HepG2 (cell line): ENCODE data around the gene DBN1. TPM values are rescaled to one million over a fixed set of nuclear protein-coding genes. Genes with fewer than 3 reads are reported as not detected.

Source experiments
- GATAD2A ChIP-seq: IDR thresholded peaks from 2 replicates; pipeline ENCODE4 v1.6.1; 2016
- HDAC6 ChIP-seq: fragments of 200-600 bp; sonication (generic); IDR thresholded peaks from 2 replicates; pipeline ENCODE4 v1.7.0; 2017; ENCODE audit warnings: mild to moderate bottlenecking, antibody characterized with exemption, low read length, low read depth
- NFYC ChIP-seq: IDR thresholded peaks from 2 replicates; pipeline ENCODE4 v1.6.1; 2016; ENCODE audit warnings: missing genetic modification reagents, missing compliant biosample characterization
- NR2F2 ChIP-seq: IDR thresholded peaks from 2 replicates; pipeline ENCODE4 v1.6.1; 2012; ENCODE audit warnings: low read depth, inconsistent platforms, borderline replicate concordance
- PHF5A ChIP-seq: IDR thresholded peaks from one replicate; pipeline ENCODE4 v1.6.1; 2018; ENCODE audit warnings: low read depth, missing genetic modification reagents; ENCODE audit not compliant: unreplicated experiment
- SIX4 ChIP-seq: sonication (generic); formaldehyde crosslinking; IDR thresholded peaks from 2 replicates; pipeline ENCODE4 v1.4.0; 2020; ENCODE audit warnings: missing genetic modification reagents
- SOX5 ChIP-seq: IDR thresholded peaks from 2 replicates; pipeline ENCODE4 v1.6.1; 2016; ENCODE audit warnings: borderline replicate concordance
- ZBTB8A ChIP-seq: sonication (generic); formaldehyde crosslinking; IDR thresholded peaks from 2 replicates; pipeline ENCODE4 v1.4.0; 2020; ENCODE audit warnings: mild to moderate bottlenecking, low read depth, missing genetic modification reagents, borderline replicate concordance
- ZNF382 ChIP-seq: sonication (generic); formaldehyde crosslinking; IDR thresholded peaks from 2 replicates; pipeline ENCODE4 v1.5.0; 2020; ENCODE audit warnings: missing genetic modification reagents, mild to moderate bottlenecking, borderline replicate concordance
- ZNF512 ChIP-seq: sonication (generic); formaldehyde crosslinking; IDR thresholded peaks from 2 replicates; pipeline ENCODE4 v1.4.0; 2020; ENCODE audit warnings: mild to moderate bottlenecking, missing genetic modification reagents
- ZNF589 ChIP-seq: sonication (generic); formaldehyde crosslinking; conservative IDR thresholded peaks from 2 replicates; pipeline ENCODE4 v1.8.0; 2022; ENCODE audit warnings: mild to moderate bottlenecking, moderate library complexity, missing genetic modification reagents
- polyA plus RNA-seq, 8 experiments: library from polyadenylated mRNA; depleted of rRNA in 3 of 8; stranded (reverse) in 7 of 8; unstranded in 1 of 8; fragments of >200 nt; fragmentation: Illumina TruSeq in 4 of 8; extraction: Trizol in 4 of 8; gene quantifications; 2 replicates each; pipeline versions ENCODE4 v1.2.1 to v1.2.3, GENCODE V29; 2011 to 2016; ENCODE audit warnings: low read depth in 4 of 8, missing spikeins in 1 of 8, mixed read lengths in 1 of 8; ENCODE audit not compliant: insufficient read depth in 1 of 8
- total RNA-seq, 5 experiments: library from RNA; depleted of rRNA; stranded (reverse); fragments of >200 nt; fragmentation: Illumina TruSeq; extraction: Trizol; gene quantifications; 2 replicates each; pipeline ENCODE4 v1.2.3, GENCODE V29; 2016; ENCODE audit warnings: low read depth in 1 of 5
- TF ChIP-seq, protein P1 (sequence below): sonication (generic); formaldehyde crosslinking; IDR thresholded peaks from 2 replicates; pipeline ENCODE4 v1.5.1; 2020; ENCODE audit warnings: mild to moderate bottlenecking, missing genetic modification reagents, moderate library complexity
- TF ChIP-seq, protein P2 (sequence below): IDR thresholded peaks from 2 replicates; pipeline ENCODE4 v1.6.1; 2012; ENCODE audit warnings: low read length, improper control_type of control experiment
- TF ChIP-seq, protein P3 (sequence below): sonication (generic); formaldehyde crosslinking; IDR thresholded peaks from 2 replicates; pipeline ENCODE4 v1.8.0; 2022; ENCODE audit warnings: mild to moderate bottlenecking, missing genetic modification reagents; ENCODE audit not compliant: insufficient replicate concordance
- TF ChIP-seq, protein P4 (sequence below): sonication (generic); formaldehyde crosslinking; IDR thresholded peaks from 2 replicates; pipeline ENCODE4 v1.9.0; 2022; ENCODE audit warnings: low read depth, missing genetic modification reagents
- TF ChIP-seq, protein P5 (sequence below): sonication (generic); formaldehyde crosslinking; IDR thresholded peaks from 2 replicates; pipeline ENCODE4 v1.4.0; 2020; ENCODE audit warnings: missing genetic modification reagents

Gene DBN1
- total and polyA plus RNA-seq, 2 of the 13 experiments (the other 11 are each of a cell fraction or from before 2014, with no cell fraction given) = 27.0 to 37.3 TPM

DNA sequence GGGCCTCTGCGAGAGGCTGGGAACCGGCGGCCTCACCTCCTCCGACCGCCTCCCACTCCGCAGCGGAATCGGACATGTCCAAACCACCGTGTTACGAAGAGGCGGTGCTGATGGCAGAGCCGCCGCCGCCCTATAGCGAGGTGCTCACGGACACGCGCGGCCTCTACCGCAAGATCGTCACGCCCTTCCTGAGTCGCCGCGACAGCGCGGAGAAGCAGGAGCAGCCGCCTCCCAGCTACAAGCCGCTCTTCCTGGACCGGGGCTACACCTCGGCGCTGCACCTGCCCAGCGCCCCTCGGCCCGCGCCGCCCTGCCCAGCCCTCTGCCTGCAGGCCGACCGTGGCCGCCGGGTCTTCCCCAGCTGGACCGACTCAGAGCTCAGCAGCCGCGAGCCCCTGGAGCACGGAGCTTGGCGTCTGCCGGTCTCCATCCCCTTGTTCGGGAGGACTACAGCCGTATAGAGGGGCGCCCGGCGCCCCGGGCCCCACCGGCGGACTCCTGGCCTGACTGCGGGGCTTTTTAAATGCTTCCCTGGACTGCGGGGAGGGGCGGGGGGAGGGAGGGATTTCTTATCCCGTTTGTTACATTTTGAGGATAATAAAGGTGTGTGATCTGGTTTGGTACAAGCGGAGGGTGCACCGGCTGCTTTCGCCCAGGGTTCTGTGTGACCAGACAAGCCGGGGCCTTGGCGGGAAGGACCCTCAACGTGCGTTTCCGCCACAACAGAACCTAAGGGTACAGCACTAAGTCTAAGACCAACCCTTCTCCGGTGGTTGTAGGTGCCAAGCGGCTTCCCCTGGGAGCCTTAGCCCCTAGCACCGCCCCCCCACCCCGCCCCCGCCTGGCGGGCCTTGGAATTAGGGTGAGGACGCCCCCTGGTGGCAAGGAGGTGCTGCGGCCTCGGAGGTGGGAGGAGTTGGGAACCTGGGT is 17.5 kb downstream of the DBN1 start (continued):
- no peak; the same call in 1 of the 2 replicates for TF ChIP-seq ZNF589 (CRISPR knock-in tag)
- TF ChIP-seq HDAC6 = no peak
- TF ChIP-seq, protein P1, sequence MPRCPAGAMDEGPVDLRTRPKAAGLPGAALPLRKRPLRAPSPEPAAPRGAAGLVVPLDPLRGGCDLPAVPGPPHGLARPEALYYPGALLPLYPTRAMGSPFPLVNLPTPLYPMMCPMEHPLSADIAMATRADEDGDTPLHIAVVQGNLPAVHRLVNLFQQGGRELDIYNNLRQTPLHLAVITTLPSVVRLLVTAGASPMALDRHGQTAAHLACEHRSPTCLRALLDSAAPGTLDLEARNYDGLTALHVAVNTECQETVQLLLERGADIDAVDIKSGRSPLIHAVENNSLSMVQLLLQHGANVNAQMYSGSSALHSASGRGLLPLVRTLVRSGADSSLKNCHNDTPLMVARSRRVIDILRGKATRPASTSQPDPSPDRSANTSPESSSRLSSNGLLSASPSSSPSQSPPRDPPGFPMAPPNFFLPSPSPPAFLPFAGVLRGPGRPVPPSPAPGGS (CRISPR knock-in tag) = no peak; the same call in 1 of the 2 replicates
- no peak for TF ChIP-seq SIX4 (CRISPR knock-in tag)
- no peak for TF ChIP-seq NR2F2
- peak; percentile 45; the same call in 1 of the 2 replicates for TF ChIP-seq GATAD2A
- TF ChIP-seq SOX5 (CRISPR knock-in tag) = no peak
- no peak for TF ChIP-seq ZBTB8A (CRISPR knock-in tag)
- TF ChIP-seq NFYC (CRISPR knock-in tag) = no peak
- TF ChIP-seq, protein P2, sequence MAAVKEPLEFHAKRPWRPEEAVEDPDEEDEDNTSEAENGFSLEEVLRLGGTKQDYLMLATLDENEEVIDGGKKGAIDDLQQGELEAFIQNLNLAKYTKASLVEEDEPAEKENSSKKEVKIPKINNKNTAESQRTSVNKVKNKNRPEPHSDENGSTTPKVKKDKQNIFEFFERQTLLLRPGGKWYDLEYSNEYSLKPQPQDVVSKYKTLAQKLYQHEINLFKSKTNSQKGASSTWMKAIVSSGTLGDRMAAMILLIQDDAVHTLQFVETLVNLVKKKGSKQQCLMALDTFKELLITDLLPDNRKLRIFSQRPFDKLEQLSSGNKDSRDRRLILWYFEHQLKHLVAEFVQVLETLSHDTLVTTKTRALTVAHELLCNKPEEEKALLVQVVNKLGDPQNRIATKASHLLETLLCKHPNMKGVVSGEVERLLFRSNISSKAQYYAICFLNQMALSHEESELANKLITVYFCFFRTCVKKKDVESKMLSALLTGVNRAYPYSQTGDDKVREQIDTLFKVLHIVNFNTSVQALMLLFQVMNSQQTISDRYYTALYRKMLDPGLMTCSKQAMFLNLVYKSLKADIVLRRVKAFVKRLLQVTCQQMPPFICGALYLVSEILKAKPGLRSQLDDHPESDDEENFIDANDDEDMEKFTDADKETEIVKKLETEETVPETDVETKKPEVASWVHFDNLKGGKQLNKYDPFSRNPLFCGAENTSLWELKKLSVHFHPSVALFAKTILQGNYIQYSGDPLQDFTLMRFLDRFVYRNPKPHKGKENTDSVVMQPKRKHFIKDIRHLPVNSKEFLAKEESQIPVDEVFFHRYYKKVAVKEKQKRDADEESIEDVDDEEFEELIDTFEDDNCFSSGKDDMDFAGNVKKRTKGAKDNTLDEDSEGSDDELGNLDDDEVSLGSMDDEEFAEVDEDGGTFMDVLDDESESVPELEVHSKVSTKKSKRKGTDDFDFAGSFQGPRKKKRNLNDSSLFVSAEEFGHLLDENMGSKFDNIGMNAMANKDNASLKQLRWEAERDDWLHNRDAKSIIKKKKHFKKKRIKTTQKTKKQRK = no peak
- TF ChIP-seq, protein P3, sequence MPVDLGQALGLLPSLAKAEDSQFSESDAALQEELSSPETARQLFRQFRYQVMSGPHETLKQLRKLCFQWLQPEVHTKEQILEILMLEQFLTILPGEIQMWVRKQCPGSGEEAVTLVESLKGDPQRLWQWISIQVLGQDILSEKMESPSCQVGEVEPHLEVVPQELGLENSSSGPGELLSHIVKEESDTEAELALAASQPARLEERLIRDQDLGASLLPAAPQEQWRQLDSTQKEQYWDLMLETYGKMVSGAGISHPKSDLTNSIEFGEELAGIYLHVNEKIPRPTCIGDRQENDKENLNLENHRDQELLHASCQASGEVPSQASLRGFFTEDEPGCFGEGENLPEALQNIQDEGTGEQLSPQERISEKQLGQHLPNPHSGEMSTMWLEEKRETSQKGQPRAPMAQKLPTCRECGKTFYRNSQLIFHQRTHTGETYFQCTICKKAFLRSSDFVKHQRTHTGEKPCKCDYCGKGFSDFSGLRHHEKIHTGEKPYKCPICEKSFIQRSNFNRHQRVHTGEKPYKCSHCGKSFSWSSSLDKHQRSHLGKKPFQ (CRISPR knock-in tag) = no peak
- TF ChIP-seq, protein P4, sequence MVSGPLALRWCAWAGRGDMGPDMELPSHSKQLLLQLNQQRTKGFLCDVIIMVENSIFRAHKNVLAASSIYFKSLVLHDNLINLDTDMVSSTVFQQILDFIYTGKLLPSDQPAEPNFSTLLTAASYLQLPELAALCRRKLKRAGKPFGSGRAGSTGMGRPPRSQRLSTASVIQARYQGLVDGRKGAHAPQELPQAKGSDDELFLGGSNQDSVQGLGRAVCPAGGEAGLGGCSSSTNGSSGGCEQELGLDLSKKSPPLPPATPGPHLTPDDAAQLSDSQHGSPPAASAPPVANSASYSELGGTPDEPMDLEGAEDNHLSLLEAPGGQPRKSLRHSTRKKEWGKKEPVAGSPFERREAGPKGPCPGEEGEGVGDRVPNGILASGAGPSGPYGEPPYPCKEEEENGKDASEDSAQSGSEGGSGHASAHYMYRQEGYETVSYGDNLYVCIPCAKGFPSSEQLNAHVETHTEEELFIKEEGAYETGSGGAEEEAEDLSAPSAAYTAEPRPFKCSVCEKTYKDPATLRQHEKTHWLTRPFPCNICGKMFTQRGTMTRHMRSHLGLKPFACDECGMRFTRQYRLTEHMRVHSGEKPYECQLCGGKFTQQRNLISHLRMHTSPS (CRISPR knock-in tag) = no peak
- TF ChIP-seq ZNF382 (CRISPR knock-in tag) = no peak
- TF ChIP-seq ZNF512 (CRISPR knock-in tag) = 0 out of 2 replicates have a peak, but pooled peaks have one; percentile 50
- TF ChIP-seq, protein P5, sequence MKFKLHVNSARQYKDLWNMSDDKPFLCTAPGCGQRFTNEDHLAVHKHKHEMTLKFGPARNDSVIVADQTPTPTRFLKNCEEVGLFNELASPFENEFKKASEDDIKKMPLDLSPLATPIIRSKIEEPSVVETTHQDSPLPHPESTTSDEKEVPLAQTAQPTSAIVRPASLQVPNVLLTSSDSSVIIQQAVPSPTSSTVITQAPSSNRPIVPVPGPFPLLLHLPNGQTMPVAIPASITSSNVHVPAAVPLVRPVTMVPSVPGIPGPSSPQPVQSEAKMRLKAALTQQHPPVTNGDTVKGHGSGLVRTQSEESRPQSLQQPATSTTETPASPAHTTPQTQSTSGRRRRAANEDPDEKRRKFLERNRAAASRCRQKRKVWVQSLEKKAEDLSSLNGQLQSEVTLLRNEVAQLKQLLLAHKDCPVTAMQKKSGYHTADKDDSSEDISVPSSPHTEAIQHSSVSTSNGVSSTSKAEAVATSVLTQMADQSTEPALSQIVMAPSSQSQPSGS (CRISPR knock-in tag) = no peak
- TF ChIP-seq PHF5A = no peak
